ENCODE measurements around the gene TNIP1. TPM values are rescaled to one million over a fixed set of nuclear protein-coding genes. Genes with fewer than 3 reads are reported as not detected.
A peak's percentile ranks its signal among the peaks of the same experiment; 100 is the strongest.

The TNIP1 gene
- polyA plus RNA-seq, 1 of the 3 experiments (the other 2 are of a cell fraction): 46.2 TPM

- Histone ChIP-seq H3K4me2 (no peak overlapping the region), H3K27me3 (ENCODE audit: insufficient read depth) (no peaks in the 10 kb centered on the region), H4K20me1 (ENCODE audit: insufficient read depth) (no peaks in the 10 kb centered on the region), H3K9me2 (no peaks in the 10 kb centered on the region), H2AFZ (ENCODE audit: low read depth) (no peak overlapping the region), H3K4me1 (ENCODE audit: control insufficient read depth in 1 of 2, insufficient read depth in 2 of 2, low read depth in 1 of 2, low read length in 1 of 2) (no peaks in the 10 kb centered on the region), H3K79me2 (ENCODE audit: insufficient read depth) (no peaks in the 10 kb centered on the region), H3K4me3 (ENCODE audit: low read depth in 2 of 2, low read length in 1 of 2) (no peak overlapping the region; a peak in 1 of 4 replicates), H3K9ac (no peak overlapping the region), H3F3A (replicated peaks; ENCODE audit: insufficient read depth) (no peaks in the 10 kb centered on the region), H3K36me3 (replicated peaks in 1 of 2; ENCODE audit: control insufficient read depth in 1 of 2, insufficient read depth in 2 of 2, low read length in 1 of 2) (peaks cover 12 to 38% of the 10 kb centered on the region in 2 experiments), H3K9me3 (no peaks in the 10 kb centered on the region), H3K27ac (ENCODE audit: low read depth in 2 of 2, low read length in 1 of 2) (no peak overlapping the region)
- CTCF ChIA-PET: interaction anchor here (0.6 to 13.3 kb wide), 50 partner anchors 11 to 265 kb away, joined by 3 to 441 read pairs (median 6); partner anchors contain the start of genes ANXA6, CCDC69, GPX3 and TNIP1
- WGBS (ENCODE audit: low lambda C conversion rate): 46% methylated on average over 6 of the region's 6 CpGs
- POLR2A ChIA-PET: interaction anchor here (1.3 to 1.9 kb wide), 3 partner anchors 64 to 201 kb away, joined by 3 to 6 read pairs (median 4); partner anchors contain the start of gene GM2A
- peak; percentile 86 for DNase-seq
- TF ChIP-seq FOXJ3 (CRISPR knock-in tag; IDR thresholded peaks at IDR 0.05): no peak
- no peak for TF ChIP-seq PBX3 (IDR thresholded peaks at IDR 0.05)
- TF ChIP-seq CHD2 (IDR thresholded peaks at IDR 0.05; ENCODE audit: low read length, partially characterized antibody): no peak
- TF ChIP-seq, protein P1, sequence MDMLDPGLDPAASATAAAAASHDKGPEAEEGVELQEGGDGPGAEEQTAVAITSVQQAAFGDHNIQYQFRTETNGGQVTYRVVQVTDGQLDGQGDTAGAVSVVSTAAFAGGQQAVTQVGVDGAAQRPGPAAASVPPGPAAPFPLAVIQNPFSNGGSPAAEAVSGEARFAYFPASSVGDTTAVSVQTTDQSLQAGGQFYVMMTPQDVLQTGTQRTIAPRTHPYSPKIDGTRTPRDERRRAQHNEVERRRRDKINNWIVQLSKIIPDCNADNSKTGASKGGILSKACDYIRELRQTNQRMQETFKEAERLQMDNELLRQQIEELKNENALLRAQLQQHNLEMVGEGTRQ (IDR thresholded peaks at IDR 0.05; ENCODE audit: borderline replicate concordance, low read depth, low read length): no peak
- no peak for TF ChIP-seq ZBTB33 (IDR thresholded peaks at IDR 0.05; ENCODE audit: borderline replicate concordance, low read depth)
- no peak for TF ChIP-seq TEAD4 (IDR thresholded peaks at IDR 0.05; ENCODE audit: borderline replicate concordance, insufficient read depth)
- peak; percentile 96 for TF ChIP-seq SMC3 (IDR thresholded peaks at IDR 0.05; ENCODE audit: low read depth, low read length)
- peak; percentile 92 for TF ChIP-seq CTCF (IDR thresholded peaks at IDR 0.05)
- TF ChIP-seq EP300 (IDR thresholded peaks at IDR 0.05; ENCODE audit: borderline replicate concordance in 1 of 2, low read depth in 1 of 2, low read length in 1 of 2): no peak
- TF ChIP-seq TAF1 (IDR thresholded peaks at IDR 0.05; ENCODE audit: borderline replicate concordance, low read depth, low read length): no peak
- TF ChIP-seq FOXM1 (IDR thresholded peaks at IDR 0.05; ENCODE audit: low read depth): no peak
- peak; percentile 93 for TF ChIP-seq RAD21 (IDR thresholded peaks at IDR 0.05; ENCODE audit: low read length)
- no peak for TF ChIP-seq GABPA (IDR thresholded peaks at IDR 0.05; ENCODE audit: low read depth)
- TF ChIP-seq SIN3A (IDR thresholded peaks at IDR 0.05; ENCODE audit: borderline replicate concordance, low read depth, low read length): no peak
- TF ChIP-seq MEF2A (IDR thresholded peaks at IDR 0.05; ENCODE audit: borderline replicate concordance, low read depth): no peak
- TF ChIP-seq RCOR1 (IDR thresholded peaks at IDR 0.05; ENCODE audit: low read length): no peak
- TF ChIP-seq RXRA (IDR thresholded peaks at IDR 0.05; ENCODE audit: borderline replicate concordance, low read depth): no peak
- TF ChIP-seq RFX5 (IDR thresholded peaks at IDR 0.05; ENCODE audit: low read length): no peak
- TF ChIP-seq EZH2phosphoT487 (IDR thresholded peaks at IDR 0.05; ENCODE audit: borderline replicate concordance, low read depth): no peak
- no peak for TF ChIP-seq NFIC (IDR thresholded peaks at IDR 0.05; ENCODE audit: borderline replicate concordance)
- no peak for TF ChIP-seq NRF1 (IDR thresholded peaks at IDR 0.05; ENCODE audit: low read depth, low read length)
- TF ChIP-seq, protein P2, sequence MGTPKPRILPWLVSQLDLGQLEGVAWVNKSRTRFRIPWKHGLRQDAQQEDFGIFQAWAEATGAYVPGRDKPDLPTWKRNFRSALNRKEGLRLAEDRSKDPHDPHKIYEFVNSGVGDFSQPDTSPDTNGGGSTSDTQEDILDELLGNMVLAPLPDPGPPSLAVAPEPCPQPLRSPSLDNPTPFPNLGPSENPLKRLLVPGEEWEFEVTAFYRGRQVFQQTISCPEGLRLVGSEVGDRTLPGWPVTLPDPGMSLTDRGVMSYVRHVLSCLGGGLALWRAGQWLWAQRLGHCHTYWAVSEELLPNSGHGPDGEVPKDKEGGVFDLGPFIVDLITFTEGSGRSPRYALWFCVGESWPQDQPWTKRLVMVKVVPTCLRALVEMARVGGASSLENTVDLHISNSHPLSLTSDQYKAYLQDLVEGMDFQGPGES (IDR thresholded peaks at IDR 0.05; ENCODE audit: low read depth, low read length): no peak
- no peak for TF ChIP-seq JUND (IDR thresholded peaks at IDR 0.05)
- no peak for TF ChIP-seq ELF1 (IDR thresholded peaks at IDR 0.05)
- TF ChIP-seq TCF12 (IDR thresholded peaks at IDR 0.05): no peak
Measured at GRCh38 chr5:151051066-151051930, 29.5 kb downstream of the TNIP1 start.

Measured in SK-N-SH (cell line).